ENCODE results near the gene SEC22C. TPM values are rescaled to one million over a fixed set of nuclear protein-coding genes. Genes with fewer than 3 reads are reported as not detected.

SEC22C gene
- total RNA-seq, 1 donor: 78.6 TPM

GRCh38 chr3:42537350-42537749 lies 44.4 kb downstream of the SEC22C start:
- DNase-seq (ENCODE audit: low read depth): no peak
- no peak overlapping the region for H3K4me3 ChIP-seq (ENCODE audit: low read depth, low read length)
- TF ChIP-seq CTCF (IDR thresholded peaks at IDR 0.05; ENCODE audit: insufficient read depth, low read depth, low read length): no peak

GRCh38 chr3:42535981-42536784 lies 45.6 kb downstream of the SEC22C start:
- TF ChIP-seq CTCF (IDR thresholded peaks at IDR 0.05; ENCODE audit: insufficient read depth, low read depth, low read length): peak; percentile 54
- H3K4me3 ChIP-seq (ENCODE audit: low read depth, low read length): no peak overlapping the region
- DNase-seq (ENCODE audit: low read depth): no peak

GRCh38 chr3:42533161-42533897 lies 48.4 kb downstream of the SEC22C start:
- no peak overlapping the region for H3K4me3 ChIP-seq (ENCODE audit: low read depth, low read length)
- no peak for DNase-seq (ENCODE audit: low read depth)
- no peak for TF ChIP-seq CTCF (IDR thresholded peaks at IDR 0.05; ENCODE audit: insufficient read depth, low read depth, low read length)

GRCh38 chr3:42532229-42532628 lies 49.5 kb downstream of the SEC22C start:
- no peak overlapping the region for H3K4me3 ChIP-seq (ENCODE audit: low read depth, low read length)
- no peak for TF ChIP-seq CTCF (IDR thresholded peaks at IDR 0.05; ENCODE audit: insufficient read depth, low read depth, low read length)
- DNase-seq (ENCODE audit: low read depth): no peak

- H3K4me3 ChIP-seq (ENCODE audit: low read depth, low read length): no peak overlapping the region
- TF ChIP-seq CTCF (IDR thresholded peaks at IDR 0.05; ENCODE audit: insufficient read depth, low read depth, low read length): no peak
- no peak for DNase-seq (ENCODE audit: low read depth)
Measured at GRCh38 chr3:42531470-42531869, 50.3 kb downstream of the SEC22C start.

GRCh38 chr3:42530073-42530472 lies 51.7 kb downstream of the SEC22C start:
- no peak for DNase-seq (ENCODE audit: low read depth)
- no peak for TF ChIP-seq CTCF (IDR thresholded peaks at IDR 0.05; ENCODE audit: insufficient read depth, low read depth, low read length)
- no peak overlapping the region for H3K4me3 ChIP-seq (ENCODE audit: low read depth, low read length)
